HFFc6 (cell line): ENCODE data around the gene PRKG1. TPM values are rescaled to one million over a fixed set of nuclear protein-coding genes. Genes with fewer than 3 reads are reported as not detected.

Experiments
- DNase-seq: peaks from one replicate; pipeline ENCODE4 v3.0.0-alpha.2; 2018
- H3K27ac Mint-ChIP-seq: 2 replicates; pipeline ENCODE4 v1.8.0; 2020; ENCODE audit warnings: mild to moderate bottlenecking, mixed read lengths
- H3K27me3 Mint-ChIP-seq: 2 replicates; pipeline ENCODE4 v1.8.0; 2021; ENCODE audit warnings: mild to moderate bottlenecking, moderate library complexity, mixed read lengths; ENCODE audit not compliant: insufficient read depth
- H3K36me3 Mint-ChIP-seq: 2 replicates; pipeline ENCODE4 v1.8.0; 2021; ENCODE audit warnings: low read depth, mixed read lengths
- H3K4me1 Mint-ChIP-seq: 2 replicates; pipeline ENCODE4 v1.8.0; 2020; ENCODE audit warnings: low read depth, mixed read lengths
- H3K4me3 Mint-ChIP-seq: 2 replicates; pipeline ENCODE4 v1.8.0; 2020; ENCODE audit warnings: mild to moderate bottlenecking, moderate library complexity, mixed read lengths
- H3K9me3 Mint-ChIP-seq: 2 replicates; pipeline ENCODE4 v1.8.0; 2020; ENCODE audit warnings: mild to moderate bottlenecking, mixed read lengths
- total RNA-seq, 6 experiments: library from RNA; stranded (reverse); fragmentation: NEBNext Ultra II Directional; extraction: Animal tissue kit (Norgen Biotek cat#: 25700); gene quantifications; 2 replicates in 1 of 6; 3 replicates in 5 of 6; pipeline ENCODE4 v1.2.3, GENCODE V29; 2021
- TF ChIP-seq, protein P1 (sequence below): fragments of 200-600 bp; sonication (generic); IDR thresholded peaks from 2 replicates; pipeline ENCODE4 v1.5.0; 2021; ENCODE audit warnings: antibody characterized with exemption, mild to moderate bottlenecking

Gene PRKG1
- total RNA-seq, 6 experiments from 2014 or later: 9.3 to 10.1 (median 9.8) TPM

DNA sequence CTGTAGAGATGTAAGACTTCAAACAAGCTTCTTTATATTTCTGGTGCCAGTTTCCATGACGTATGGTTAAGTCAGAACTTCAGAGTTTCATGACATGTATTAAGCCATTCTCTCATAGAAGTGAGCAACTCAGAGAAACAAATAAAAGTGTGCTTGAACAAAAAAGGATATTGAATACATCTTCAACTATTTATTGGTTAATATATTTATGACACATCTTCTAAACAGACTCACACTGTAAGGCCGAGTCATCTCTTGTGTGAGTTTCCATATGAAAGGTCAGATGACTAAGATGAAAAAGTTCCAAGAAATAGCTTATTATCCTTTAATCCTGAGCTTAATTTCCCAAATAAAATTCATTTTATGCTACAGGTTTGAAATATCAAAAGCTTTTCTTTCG is 730.6 kb downstream of the PRKG1 start:
- no peaks in the 10 kb centered on the region for H3K36me3 Mint-ChIP-seq
- peaks cover 17% of the 10 kb centered on the region for H3K4me1 Mint-ChIP-seq
- no peaks in the 10 kb centered on the region; the same call in 1 of the 2 replicates for H3K27me3 Mint-ChIP-seq
- H3K4me3 Mint-ChIP-seq: peak overlapping the region; percentile 26; the same call in 1 of the 2 replicates
- no peaks in the 10 kb centered on the region for H3K9me3 Mint-ChIP-seq
- no peak overlapping the region for H3K27ac Mint-ChIP-seq
- DNase-seq: peak; percentile 9
- TF ChIP-seq, protein P1, sequence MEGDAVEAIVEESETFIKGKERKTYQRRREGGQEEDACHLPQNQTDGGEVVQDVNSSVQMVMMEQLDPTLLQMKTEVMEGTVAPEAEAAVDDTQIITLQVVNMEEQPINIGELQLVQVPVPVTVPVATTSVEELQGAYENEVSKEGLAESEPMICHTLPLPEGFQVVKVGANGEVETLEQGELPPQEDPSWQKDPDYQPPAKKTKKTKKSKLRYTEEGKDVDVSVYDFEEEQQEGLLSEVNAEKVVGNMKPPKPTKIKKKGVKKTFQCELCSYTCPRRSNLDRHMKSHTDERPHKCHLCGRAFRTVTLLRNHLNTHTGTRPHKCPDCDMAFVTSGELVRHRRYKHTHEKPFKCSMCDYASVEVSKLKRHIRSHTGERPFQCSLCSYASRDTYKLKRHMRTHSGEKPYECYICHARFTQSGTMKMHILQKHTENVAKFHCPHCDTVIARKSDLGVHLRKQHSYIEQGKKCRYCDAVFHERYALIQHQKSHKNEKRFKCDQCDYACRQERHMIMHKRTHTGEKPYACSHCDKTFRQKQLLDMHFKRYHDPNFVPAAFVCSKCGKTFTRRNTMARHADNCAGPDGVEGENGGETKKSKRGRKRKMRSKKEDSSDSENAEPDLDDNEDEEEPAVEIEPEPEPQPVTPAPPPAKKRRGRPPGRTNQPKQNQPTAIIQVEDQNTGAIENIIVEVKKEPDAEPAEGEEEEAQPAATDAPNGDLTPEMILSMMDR: no peak

DNA sequence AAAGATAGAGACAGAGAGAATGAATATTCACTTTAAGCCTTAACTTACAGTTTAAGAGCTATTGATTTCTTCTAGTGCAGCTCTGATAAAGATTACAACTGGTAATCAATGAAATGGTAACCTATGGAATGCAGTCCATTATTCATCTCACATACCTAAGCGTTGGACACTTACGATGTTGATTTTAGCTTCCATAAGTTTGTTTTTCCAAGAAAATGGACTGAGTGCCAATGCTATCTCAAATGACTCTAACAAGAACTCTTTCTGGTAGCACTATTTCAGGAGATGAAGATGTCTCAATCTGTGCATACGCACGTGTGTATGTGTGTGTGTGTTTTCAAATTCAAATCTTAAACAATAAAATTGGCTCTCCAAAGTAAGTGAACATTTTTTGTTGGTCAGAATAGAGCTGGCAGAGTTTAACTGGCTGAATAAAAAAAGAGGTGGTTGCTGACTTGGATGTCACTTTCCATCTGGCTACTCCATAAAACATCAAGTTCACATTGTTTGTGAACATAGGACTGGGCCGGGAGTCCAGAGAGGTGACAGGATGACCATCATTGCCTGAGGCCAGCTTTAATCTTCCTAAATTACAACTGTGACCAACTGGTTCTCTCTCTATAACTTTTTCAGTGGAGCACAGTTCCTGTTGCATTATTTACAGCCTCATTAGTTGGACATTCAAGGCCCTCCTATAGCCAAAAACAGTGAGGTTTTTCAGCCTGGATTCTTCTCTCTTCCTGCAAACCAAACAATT is 732.0 kb downstream of the PRKG1 start:
- Mint-ChIP-seq H3K4me1 (peaks cover 17% of the 10 kb centered on the region), H3K27ac (no peak overlapping the region), H3K4me3 (no peak overlapping the region), H3K27me3 (no peaks in the 10 kb centered on the region; the same call in 1 of the 2 replicates), H3K9me3 (no peaks in the 10 kb centered on the region), H3K36me3 (no peaks in the 10 kb centered on the region)
- TF ChIP-seq, protein P1: no peak
- DNase-seq: no peak

DNA sequence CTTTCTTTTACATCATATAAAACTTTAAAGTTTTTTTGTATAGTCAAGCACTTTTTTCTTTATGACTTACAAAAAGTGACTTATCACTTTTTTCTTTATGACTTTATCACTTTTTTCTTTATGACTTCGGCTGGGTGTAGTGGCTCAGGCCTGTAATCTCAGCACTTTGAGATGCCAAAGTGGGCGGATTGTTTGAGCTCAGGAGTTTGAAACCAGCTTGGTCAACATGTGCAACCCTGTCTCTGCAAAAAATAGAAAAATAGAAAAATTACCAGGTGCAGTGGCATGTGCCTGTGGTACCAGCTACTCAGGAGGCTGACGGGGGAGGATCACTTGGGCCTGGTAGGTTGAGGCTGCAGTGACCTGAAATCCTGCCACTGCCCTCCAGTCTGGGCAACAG is 733.9 kb downstream of the PRKG1 start:
- H3K4me1 Mint-ChIP-seq: peaks cover 17% of the 10 kb centered on the region
- no peak for DNase-seq
- no peaks in the 10 kb centered on the region for H3K36me3 Mint-ChIP-seq
- no peaks in the 10 kb centered on the region; the same call in 1 of the 2 replicates for H3K27me3 Mint-ChIP-seq
- TF ChIP-seq, protein P1: no peak
- no peaks in the 10 kb centered on the region for H3K9me3 Mint-ChIP-seq
- no peak overlapping the region for H3K27ac Mint-ChIP-seq
- H3K4me3 Mint-ChIP-seq: no peak overlapping the region

DNA sequence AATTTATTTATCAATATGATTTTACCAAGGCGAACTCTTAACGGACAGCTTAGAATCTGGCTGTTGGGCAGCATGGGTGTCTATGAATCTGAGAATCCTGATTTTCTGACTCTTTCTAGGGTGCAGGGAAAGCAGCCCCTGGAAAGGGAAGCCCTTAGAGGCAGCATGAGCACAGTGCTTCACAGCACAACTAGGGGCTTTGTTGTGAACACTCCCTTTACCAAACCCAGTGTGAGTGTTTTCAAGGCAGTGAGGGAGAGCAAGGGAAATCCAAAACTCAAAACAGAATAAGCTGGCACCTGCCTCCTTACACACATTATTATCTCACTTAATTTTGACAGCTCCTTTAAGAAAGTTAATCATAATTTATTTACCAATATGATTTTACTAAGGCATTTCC is 741.4 kb downstream of the PRKG1 start:
- no peaks in the 10 kb centered on the region for H3K27me3 Mint-ChIP-seq
- H3K27ac Mint-ChIP-seq: no peak overlapping the region
- H3K4me1 Mint-ChIP-seq: no peaks in the 10 kb centered on the region
- no peaks in the 10 kb centered on the region for H3K36me3 Mint-ChIP-seq
- H3K4me3 Mint-ChIP-seq: no peak overlapping the region
- TF ChIP-seq, protein P1: no peak
- H3K9me3 Mint-ChIP-seq: no peaks in the 10 kb centered on the region
- DNase-seq: no peak

DNA sequence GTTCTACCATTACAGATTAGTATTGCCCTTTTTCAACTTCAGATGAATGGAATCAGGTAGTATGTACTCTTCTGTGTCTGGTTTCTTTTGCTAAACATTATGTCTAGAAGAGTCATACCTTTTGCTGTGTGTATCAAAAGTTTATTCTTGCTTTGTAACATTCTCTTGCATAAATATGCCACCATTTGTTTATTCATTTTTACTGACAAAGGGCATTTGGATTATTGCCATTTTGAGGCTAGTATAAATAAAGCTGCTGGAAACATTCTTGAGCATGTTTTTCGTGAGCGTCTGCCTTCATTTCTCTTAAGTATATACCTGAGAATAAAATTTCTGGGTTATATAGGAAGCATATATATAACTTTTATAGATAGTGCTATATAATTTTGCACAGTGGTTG is 746.8 kb downstream of the PRKG1 start:
- TF ChIP-seq, protein P1: no peak
- DNase-seq: no peak
- H3K4me3 Mint-ChIP-seq: no peak overlapping the region
- no peaks in the 10 kb centered on the region for H3K36me3 Mint-ChIP-seq
- no peaks in the 10 kb centered on the region; the same call in 1 of the 2 replicates for H3K27me3 Mint-ChIP-seq
- no peaks in the 10 kb centered on the region for H3K9me3 Mint-ChIP-seq
- no peak overlapping the region for H3K27ac Mint-ChIP-seq
- no peaks in the 10 kb centered on the region for H3K4me1 Mint-ChIP-seq
